MCF 10A (cell line): Measurements from ENCODE around the gene GPNMB. TPM values are rescaled to one million over a fixed set of nuclear protein-coding genes. Genes with fewer than 3 reads are reported as not detected.

Experiments
- BruUV-seq: library from RNA; stranded (reverse); fragments of 400-500 nt; replicated peaks from 2 replicates; lab custom pipeline; 2021; lab: Mats Ljungman, UMichigan
- CTCF ChIA-PET: fragments of 300-600 bp; sonication (Branson Sonifier 250); formaldehyde crosslinking; extraction: SDS; loops from one replicate; lab custom pipeline; 2021; ENCODE audit warnings: antibody characterized with exemption, inconsistent platforms; lab: Yijun Ruan, JAX
- POLR2A ChIA-PET: fragments of 300-600, 350-650 bp; sonication (Branson Sonifier 250); formaldehyde crosslinking; extraction: SDS; loops from one replicate; lab custom pipeline; 2020; ENCODE audit warnings: antibody characterized with exemption, inconsistent platforms; lab: Yijun Ruan, JAX
- DNase-seq: peaks from one replicate; pipeline ENCODE4 v3.0.0-alpha.2; 2018; ENCODE audit not compliant: unreplicated experiment
- H3K27ac Mint-ChIP-seq: one replicate; pipeline ENCODE4 v1.8.0; 2022; ENCODE audit warnings: mild to moderate bottlenecking, low read depth, mixed read lengths; ENCODE audit not compliant: unreplicated experiment
- H3K27me3 Mint-ChIP-seq: one replicate; pipeline ENCODE4 v1.8.0; 2022; ENCODE audit warnings: mixed read lengths; ENCODE audit not compliant: insufficient read depth, unreplicated experiment
- H3K36me3 Mint-ChIP-seq: one replicate; pipeline ENCODE4 v1.8.0; 2022; ENCODE audit warnings: mild to moderate bottlenecking, moderate library complexity, mixed read lengths; ENCODE audit not compliant: insufficient read depth, unreplicated experiment
- H3K4me1 Mint-ChIP-seq: one replicate; pipeline ENCODE4 v1.8.0; 2022; ENCODE audit warnings: mixed read lengths; ENCODE audit not compliant: insufficient read depth, unreplicated experiment
- H3K4me3 Mint-ChIP-seq: one replicate; pipeline ENCODE4 v1.8.0; 2022; ENCODE audit warnings: mild to moderate bottlenecking, moderate library complexity, mixed read lengths; ENCODE audit not compliant: unreplicated experiment
- H3K9me3 Mint-ChIP-seq: one replicate; pipeline ENCODE4 v1.8.0; 2022; ENCODE audit warnings: mixed read lengths; ENCODE audit not compliant: unreplicated experiment
- intact Hi-C: fragments of 100-400 bp; cut with micrococcal nuclease; formaldehyde crosslinking; loops from 2 replicates; pipeline ENCODE4 v1.14.1; 2022
- total RNA-seq: library from RNA; stranded (reverse); gene quantifications from 2 replicates; pipeline ENCODE4 v1.2.3, GENCODE V29; 2022
- TF ChIP-seq, protein P1 (sequence below): fragments of 200-600 bp; IDR thresholded peaks from one replicate; pipeline ENCODE4 v1.8.0; 2022; ENCODE audit warnings: antibody characterized with exemption, mild to moderate bottlenecking; ENCODE audit not compliant: unreplicated experiment

Gene GPNMB
- total RNA-seq, 1 experiment from 2014 or later, result 1.1 TPM

- no peak overlapping the region for H3K27ac Mint-ChIP-seq
- H3K36me3 Mint-ChIP-seq, result no peaks in the 10 kb centered on the region
- CTCF ChIA-PET, result no interaction called here
- H3K27me3 Mint-ChIP-seq, result no peaks in the 10 kb centered on the region
- no TSS peak for BruUV-seq
- no peak overlapping the region for H3K4me3 Mint-ChIP-seq
- H3K4me1 Mint-ChIP-seq, result no peaks in the 10 kb centered on the region
- no peaks in the 10 kb centered on the region for H3K9me3 Mint-ChIP-seq
- intact Hi-C loops, result no loop called here
- DNase-seq, result no peak
- TF ChIP-seq, protein P1, sequence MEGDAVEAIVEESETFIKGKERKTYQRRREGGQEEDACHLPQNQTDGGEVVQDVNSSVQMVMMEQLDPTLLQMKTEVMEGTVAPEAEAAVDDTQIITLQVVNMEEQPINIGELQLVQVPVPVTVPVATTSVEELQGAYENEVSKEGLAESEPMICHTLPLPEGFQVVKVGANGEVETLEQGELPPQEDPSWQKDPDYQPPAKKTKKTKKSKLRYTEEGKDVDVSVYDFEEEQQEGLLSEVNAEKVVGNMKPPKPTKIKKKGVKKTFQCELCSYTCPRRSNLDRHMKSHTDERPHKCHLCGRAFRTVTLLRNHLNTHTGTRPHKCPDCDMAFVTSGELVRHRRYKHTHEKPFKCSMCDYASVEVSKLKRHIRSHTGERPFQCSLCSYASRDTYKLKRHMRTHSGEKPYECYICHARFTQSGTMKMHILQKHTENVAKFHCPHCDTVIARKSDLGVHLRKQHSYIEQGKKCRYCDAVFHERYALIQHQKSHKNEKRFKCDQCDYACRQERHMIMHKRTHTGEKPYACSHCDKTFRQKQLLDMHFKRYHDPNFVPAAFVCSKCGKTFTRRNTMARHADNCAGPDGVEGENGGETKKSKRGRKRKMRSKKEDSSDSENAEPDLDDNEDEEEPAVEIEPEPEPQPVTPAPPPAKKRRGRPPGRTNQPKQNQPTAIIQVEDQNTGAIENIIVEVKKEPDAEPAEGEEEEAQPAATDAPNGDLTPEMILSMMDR, result no peak
- POLR2A ChIA-PET, result no interaction called here
These were observed 31.6 kb upstream of the GPNMB start for GRCh38 chr7:23214938-23215337.

- intact Hi-C loops, result no loop called here
- no TSS peak for BruUV-seq
- TF ChIP-seq, protein P1, result no peak
- Mint-ChIP-seq H3K27ac (no peak overlapping the region), H3K4me1 (peaks cover 5% of the 10 kb centered on the region), H3K36me3 (no peaks in the 10 kb centered on the region), H3K9me3 (no peaks in the 10 kb centered on the region), H3K4me3 (no peak overlapping the region), H3K27me3 (no peaks in the 10 kb centered on the region)
- ChIA-PET CTCF (no interaction called here), POLR2A (no interaction called here)
- DNase-seq, result no peak
These were observed 30.6 kb upstream of the GPNMB start for GRCh38 chr7:23216021-23216420.

DNA sequence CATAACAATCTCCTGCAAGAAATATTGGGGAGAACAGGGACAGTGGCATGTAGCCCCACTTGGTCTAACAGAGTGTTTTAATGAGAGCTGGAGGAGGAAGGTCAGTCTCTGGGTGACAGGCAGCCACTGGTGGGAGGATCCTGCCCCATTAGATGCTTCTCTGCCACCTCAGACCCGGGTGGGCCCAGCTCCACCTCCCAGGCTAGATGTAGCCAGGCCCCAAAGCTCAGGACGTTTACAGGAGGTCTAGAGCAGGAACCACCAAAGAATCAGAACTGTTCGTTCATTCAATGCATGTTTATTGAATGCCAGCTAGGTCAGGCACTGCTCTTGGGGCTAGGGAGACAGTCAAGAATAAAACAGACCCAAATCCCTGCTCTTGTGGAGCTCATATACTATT is 28.4 kb upstream of the GPNMB start:
- ChIA-PET CTCF (interaction anchor here (1.7 kb wide), 1 partner anchor 11 kb away, joined by 5 read pairs; no protein-coding TSS in a partner anchor), POLR2A (interaction anchor here (0.7 kb wide), 1 partner anchor 10 kb away, joined by 3 read pairs; no protein-coding TSS in a partner anchor)
- H3K36me3 Mint-ChIP-seq, result no peaks in the 10 kb centered on the region
- BruUV-seq, result no TSS peak
- H3K9me3 Mint-ChIP-seq, result no peaks in the 10 kb centered on the region
- no peak overlapping the region for H3K4me3 Mint-ChIP-seq
- peaks cover 5% of the 10 kb centered on the region for H3K4me1 Mint-ChIP-seq
- TF ChIP-seq, protein P1, result no peak
- DNase-seq, result no peak
- intact Hi-C loops, result no loop called here
- H3K27ac Mint-ChIP-seq, result no peak overlapping the region
- H3K27me3 Mint-ChIP-seq, result no peaks in the 10 kb centered on the region

GRCh38 chr7:23220690-23221305 is 25.8 kb upstream of the GPNMB start:
- H3K27ac Mint-ChIP-seq, result no peak overlapping the region
- BruUV-seq, result no TSS peak
- ChIA-PET POLR2A (no interaction called here), CTCF (interaction anchor here (0.5 to 0.8 kb wide), 2 partner anchors 37 to 1876 kb away, joined by 3 to 5 read pairs; no protein-coding TSS in a partner anchor)
- no peak overlapping the region for H3K4me3 Mint-ChIP-seq
- H3K27me3 Mint-ChIP-seq, result no peaks in the 10 kb centered on the region
- H3K9me3 Mint-ChIP-seq, result no peaks in the 10 kb centered on the region
- no peak for DNase-seq
- H3K4me1 Mint-ChIP-seq, result peaks cover 5% of the 10 kb centered on the region
- TF ChIP-seq, protein P1, result no peak
- intact Hi-C loops, result no loop called here
- H3K36me3 Mint-ChIP-seq, result no peaks in the 10 kb centered on the region
